ENCODE results near the gene PTPRE. TPM values are rescaled to one million over a fixed set of nuclear protein-coding genes. Genes with fewer than 3 reads are reported as not detected.
A peak's percentile ranks its signal among the peaks of the same experiment; 100 is the strongest.

Gene PTPRE
- polyA plus RNA-seq, 1 of the 3 experiments (the other 2 are of a cell fraction), result 11.8 TPM

- H3K27me3 ChIP-seq (ENCODE audit: insufficient read depth), result no peaks in the 10 kb centered on the region
- H3K4me2 ChIP-seq, result no peak overlapping the region; the same call in 1 of the 2 replicates
- 70% methylated on average over 11 of the region's 12 CpGs for WGBS (ENCODE audit: low lambda C conversion rate)
- H3F3A ChIP-seq (replicated peaks; ENCODE audit: insufficient read depth), result peaks cover 19% of the 10 kb centered on the region
- ChIA-PET CTCF (interaction anchor here (0.9 to 11.2 kb wide), 8 partner anchors 8 to 92 kb away, joined by 3 to 73 read pairs (median 4); partner anchors contain the start of gene PTPRE), POLR2A (interaction anchor here (1.8 kb wide), 1 partner anchor 11 kb away, joined by 3 read pairs; no protein-coding TSS in a partner anchor)
- H4K20me1 ChIP-seq (ENCODE audit: insufficient read depth), result no peaks in the 10 kb centered on the region
- H3K9me3 ChIP-seq, result no peaks in the 10 kb centered on the region
- no peak overlapping the region for H2AFZ ChIP-seq (ENCODE audit: low read depth)
- H3K4me1 ChIP-seq (ENCODE audit: control insufficient read depth in 1 of 2, insufficient read depth in 2 of 2, low read depth in 1 of 2, low read length in 1 of 2), result peaks cover 22 to 35% of the 10 kb centered on the region in 2 experiments; a peak in 3 of 4 replicates
- no peaks in the 10 kb centered on the region; the same call in 1 of the 2 replicates for H3K79me2 ChIP-seq (ENCODE audit: insufficient read depth)
- DNase-seq, result peak; percentile 64
- H3K4me3 ChIP-seq (ENCODE audit: low read depth in 2 of 2, low read length in 1 of 2), result no peak overlapping the region
- no peaks in the 10 kb centered on the region for H3K9me2 ChIP-seq
- no peak for TF ChIP-seq REST (IDR thresholded peaks at IDR 0.05; ENCODE audit: low read depth, low read length)
- no peak for TF ChIP-seq USF1 (IDR thresholded peaks at IDR 0.05; ENCODE audit: borderline replicate concordance, low read depth)
- peak; percentile 46 for TF ChIP-seq CTCF (IDR thresholded peaks at IDR 0.05)
- TF ChIP-seq FOXM1 (IDR thresholded peaks at IDR 0.05; ENCODE audit: low read depth), result no peak
- no peak for TF ChIP-seq NRF1 (IDR thresholded peaks at IDR 0.05; ENCODE audit: low read depth, low read length)
- peak; percentile 10; the same call in 1 of the 2 replicates for TF ChIP-seq TCF12 (IDR thresholded peaks at IDR 0.05)
- TF ChIP-seq PBX3 (IDR thresholded peaks at IDR 0.05), result 0 out of 2 replicates have a peak, but pooled peaks have one; percentile 10
- peak; percentile 2; the same call in 1 of the 2 replicates for TF ChIP-seq GABPA (IDR thresholded peaks at IDR 0.05; ENCODE audit: low read depth)
- no peak for TF ChIP-seq YY1 (IDR thresholded peaks at IDR 0.05; ENCODE audit: low read depth)
- H3K27ac ChIP-seq (ENCODE audit: low read depth in 2 of 2, low read length in 1 of 2), result peak overlapping the region; percentile 40 to 58; a peak in 3 of 4 replicates
- H3K36me3 ChIP-seq (replicated peaks in 1 of 2; ENCODE audit: control insufficient read depth in 1 of 2, insufficient read depth in 2 of 2, low read length in 1 of 2), result no peaks in the 10 kb centered on the region
- no peak overlapping the region for H3K9ac ChIP-seq
Observed at GRCh38 chr10:127919418-127920271, 12.7 kb downstream of the PTPRE start.
